Stimulated activated CD4-positive, alpha-beta T cell treated with anti-CD3 and anti-CD28 coated beads, Interleukin-4, amount 100 ng/mL, for 1 hour (primary cell): ENCODE data around the gene BACH1.

ENCODE experiments used
- DNase-seq: peaks from one replicate; pipeline ENCODE4 v3.0.0-alpha.2; 2020

Gene BACH1

GRCh38 chr21:29384683-29385359, 86.1 kb downstream of the BACH1 start:
- no peak for DNase-seq

GRCh38 chr21:29385934-29386520, 87.3 kb downstream of the BACH1 start:
- DNase-seq, result no peak

- no peak for DNase-seq
Observed at GRCh38 chr21:29386803-29387202, 88.1 kb downstream of the BACH1 start.

GRCh38 chr21:29387598-29387997, 88.9 kb downstream of the BACH1 start:
- DNase-seq, result no peak

- DNase-seq, result no peak
Observed at GRCh38 chr21:29389136-29389535, 90.4 kb downstream of the BACH1 start.

- no peak for DNase-seq
Observed at GRCh38 chr21:29390778-29391177, 92.1 kb downstream of the BACH1 start.

- DNase-seq, result no peak
Observed at GRCh38 chr21:29394051-29394450, 95.3 kb downstream of the BACH1 start.
